ENCODE results near the gene FOXO1. TPM values are rescaled to one million over a fixed set of nuclear protein-coding genes. Genes with fewer than 3 reads are reported as not detected.

The FOXO1 gene
- total and polyA plus RNA-seq, 2 donors (not counting 1 experiment from before 2014, with no cell fraction given) = 1.9 to 2.5 TPM

DNA sequence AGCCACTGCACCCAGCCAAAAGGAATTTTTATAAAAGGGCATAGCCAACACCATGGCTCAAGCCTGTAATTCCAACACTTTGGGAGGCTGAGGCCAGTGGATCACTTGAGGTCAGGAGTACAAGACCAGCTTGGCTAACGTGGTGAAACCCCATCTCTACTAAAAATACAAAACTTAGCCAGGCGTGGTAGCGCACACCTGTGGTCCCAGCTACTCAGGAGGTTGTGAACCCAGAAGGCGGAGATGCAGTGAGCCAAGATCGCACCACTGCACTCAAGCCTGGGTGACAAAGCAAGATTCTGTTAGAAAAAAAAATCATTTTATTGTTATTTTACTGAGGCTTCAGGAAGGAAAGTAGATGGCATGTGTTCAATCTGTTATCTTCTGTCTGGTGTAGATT, 31.3 kb upstream of the FOXO1 start:
- no peak for TF ChIP-seq EZH2 (IDR thresholded peaks at IDR 0.05; ENCODE audit: low read length, missing control alignments)
- TF ChIP-seq CTCF (conservative IDR thresholded peaks at IDR 0.05 in 1 of 2, IDR thresholded peaks at IDR 0.05 in 1 of 2; ENCODE audit: low read depth in 1 of 2, low read length in 2 of 2) = no peak
- Histone ChIP-seq H3K9ac (ENCODE audit: insufficient read depth, low read length) (no peak overlapping the region), H3K4me1 (ENCODE audit: control insufficient read depth, extremely low read depth, insufficient read depth, low read length) (no peaks in the 10 kb centered on the region), H3K4me2 (ENCODE audit: extremely low read depth, insufficient read depth, low read length) (no peak overlapping the region), H3K36me3 (ENCODE audit: control insufficient read depth, insufficient read depth, low read length) (no peaks in the 10 kb centered on the region), H3K27me3 (ENCODE audit: control insufficient read depth, insufficient read depth, low read length) (no peaks in the 10 kb centered on the region), H3K4me3 (replicated peaks in 1 of 4; ENCODE audit: control extremely low read depth in 1 of 4, insufficient read depth in 1 of 4, low read depth in 3 of 4, low read length in 4 of 4) (no peak overlapping the region), H2AFZ (ENCODE audit: low read length) (no peak overlapping the region), H3K9me3 (ENCODE audit: control insufficient read depth, insufficient read depth, low read depth, low read length) (no peaks in the 10 kb centered on the region), H3K79me2 (ENCODE audit: control insufficient read depth, insufficient read depth, low read length) (no peaks in the 10 kb centered on the region), H4K20me1 (ENCODE audit: control insufficient read depth, extremely low read depth, insufficient read depth, low read length) (no peaks in the 10 kb centered on the region), H3K27ac (ENCODE audit: insufficient read depth, low read length) (no peak overlapping the region)
- DNase-seq (ENCODE audit: low read depth in 2 of 2) = no peak

DNA sequence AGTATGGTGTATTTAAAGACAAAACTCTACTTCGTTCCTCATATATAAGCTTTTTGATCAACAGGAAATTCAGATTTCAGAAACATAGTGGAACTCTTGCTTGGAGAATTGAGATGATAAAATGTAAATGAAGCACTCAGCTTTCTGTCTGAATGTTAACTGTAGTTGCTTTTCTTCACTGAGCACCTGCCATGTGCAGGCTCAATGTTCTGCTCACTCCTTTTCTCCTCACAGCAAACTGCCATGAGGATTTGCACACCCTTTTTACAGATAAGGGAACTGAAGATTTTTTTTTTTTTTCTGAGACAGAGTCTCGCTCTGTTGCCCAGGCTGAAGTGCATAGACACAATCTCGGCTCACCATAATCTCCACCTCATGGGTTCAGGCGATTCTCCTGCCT, 28.0 kb upstream of the FOXO1 start:
- no peaks in the 10 kb centered on the region for H3K9me3 ChIP-seq (ENCODE audit: control insufficient read depth, insufficient read depth, low read depth, low read length)

DNA sequence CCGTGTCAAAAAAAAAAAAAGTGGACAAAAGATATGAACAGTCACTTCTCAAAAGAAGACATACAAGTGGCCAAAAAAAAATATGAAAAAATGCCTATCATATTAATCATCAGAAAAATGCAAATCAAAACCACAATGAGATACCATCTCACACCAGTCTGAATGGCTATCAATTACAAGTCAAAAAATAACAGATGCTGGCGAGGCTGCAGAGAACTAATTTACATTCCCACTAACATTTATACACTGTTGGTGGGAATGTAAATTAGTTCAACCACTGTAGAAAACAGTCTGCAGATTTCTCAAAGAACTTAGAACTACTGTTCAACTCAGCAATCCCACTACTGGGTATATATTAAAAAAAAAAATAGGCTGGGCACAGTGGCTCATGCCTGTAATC, 26.5 kb upstream of the FOXO1 start:
- Histone ChIP-seq H3K4me3 (replicated peaks in 1 of 4; ENCODE audit: control extremely low read depth in 1 of 4, insufficient read depth in 1 of 4, low read depth in 3 of 4, low read length in 4 of 4) (no peak overlapping the region), H3K9ac (ENCODE audit: insufficient read depth, low read length) (no peak overlapping the region), H2AFZ (ENCODE audit: low read length) (no peak overlapping the region), H3K79me2 (ENCODE audit: control insufficient read depth, insufficient read depth, low read length) (no peaks in the 10 kb centered on the region), H3K27ac (ENCODE audit: insufficient read depth, low read length) (no peak overlapping the region), H3K27me3 (ENCODE audit: control insufficient read depth, insufficient read depth, low read length) (no peaks in the 10 kb centered on the region), H4K20me1 (ENCODE audit: control insufficient read depth, extremely low read depth, insufficient read depth, low read length) (no peaks in the 10 kb centered on the region), H3K4me1 (ENCODE audit: control insufficient read depth, extremely low read depth, insufficient read depth, low read length) (no peaks in the 10 kb centered on the region), H3K9me3 (ENCODE audit: control insufficient read depth, insufficient read depth, low read depth, low read length) (no peaks in the 10 kb centered on the region), H3K4me2 (ENCODE audit: extremely low read depth, insufficient read depth, low read length) (no peak overlapping the region), H3K36me3 (ENCODE audit: control insufficient read depth, insufficient read depth, low read length) (no peaks in the 10 kb centered on the region)
- peak in 1 of 2 donors; percentile 77 for DNase-seq (ENCODE audit: low read depth in 2 of 2)
- TF ChIP-seq CTCF (conservative IDR thresholded peaks at IDR 0.05 in 1 of 2, IDR thresholded peaks at IDR 0.05 in 1 of 2; ENCODE audit: low read depth in 1 of 2, low read length in 2 of 2) (no peak), EZH2 (IDR thresholded peaks at IDR 0.05; ENCODE audit: low read length, missing control alignments) (no peak)

More for the DNA sequence above, 28.0 kb upstream of the FOXO1 start:
- Histone ChIP-seq H3K36me3 (ENCODE audit: control insufficient read depth, insufficient read depth, low read length) (no peaks in the 10 kb centered on the region), H4K20me1 (ENCODE audit: control insufficient read depth, extremely low read depth, insufficient read depth, low read length) (no peaks in the 10 kb centered on the region), H3K4me3 (replicated peaks in 1 of 4; ENCODE audit: control extremely low read depth in 1 of 4, insufficient read depth in 1 of 4, low read depth in 3 of 4, low read length in 4 of 4) (no peak overlapping the region), H3K27ac (ENCODE audit: insufficient read depth, low read length) (no peak overlapping the region), H3K4me2 (ENCODE audit: extremely low read depth, insufficient read depth, low read length) (no peak overlapping the region), H2AFZ (ENCODE audit: low read length) (no peak overlapping the region), H3K79me2 (ENCODE audit: control insufficient read depth, insufficient read depth, low read length) (no peaks in the 10 kb centered on the region), H3K4me1 (ENCODE audit: control insufficient read depth, extremely low read depth, insufficient read depth, low read length) (no peaks in the 10 kb centered on the region), H3K9ac (ENCODE audit: insufficient read depth, low read length) (no peak overlapping the region), H3K27me3 (ENCODE audit: control insufficient read depth, insufficient read depth, low read length) (no peaks in the 10 kb centered on the region)
- TF ChIP-seq EZH2 (IDR thresholded peaks at IDR 0.05; ENCODE audit: low read length, missing control alignments) = no peak
- no peak for TF ChIP-seq CTCF (conservative IDR thresholded peaks at IDR 0.05 in 1 of 2, IDR thresholded peaks at IDR 0.05 in 1 of 2; ENCODE audit: low read depth in 1 of 2, low read length in 2 of 2)
- DNase-seq (ENCODE audit: low read depth in 2 of 2) = no peak
